Endothelial cell of umbilical vein (primary cell): ENCODE data around the gene CLEC2B. TPM values are rescaled to one million over a fixed set of nuclear protein-coding genes. Genes with fewer than 3 reads are reported as not detected.

Experiments used
- BruUV-seq: library from RNA; stranded (reverse); fragments of 400-500 nt; replicated peaks from 2 replicates; lab custom pipeline; 2021; lab: Mats Ljungman, UMichigan
- CTCF ChIA-PET: fragments of 300-600, 350-600 bp; sonication (Branson Sonifier 250); formaldehyde crosslinking; loops from one replicate; lab custom pipeline; 2021; ENCODE audit warnings: antibody characterized with exemption, inconsistent platforms; lab: Charles Lee
- POLR2A ChIA-PET: fragments of 300-600, 350-600 bp; sonication (Branson Sonifier 250); formaldehyde crosslinking; loops from one replicate; lab custom pipeline; 2021; ENCODE audit warnings: antibody characterized with exemption, inconsistent platforms; lab: Charles Lee
- DNase-seq: peaks from one replicate; pipeline ENCODE4 v3.0.0-alpha.2; 2011; ENCODE audit warnings: low read depth, low spot score
- FAIRE-seq: peaks from 2 replicates; lab custom pipeline; 2011; peaks lifted over from hg19 to GRCh38; lab: Jason Lieb, UNC
- H2AFZ ChIP-seq: 2 replicates; pipeline ENCODE4 v1.6.0; 2012; ENCODE audit warnings: low read depth, low read length, control low read depth, inconsistent platforms
- H3K27ac ChIP-seq: 2 replicates; pipeline ENCODE4 v1.5.1; 2011; ENCODE audit warnings: low read depth, mild to moderate bottlenecking, control low read depth, low read length, moderate library complexity; ENCODE audit not compliant: insufficient read depth
- H3K27me3 ChIP-seq, 2 experiments: 2 replicates each; pipeline versions ENCODE4 v1.6.0 to v1.6.1; 2011; ENCODE audit warnings: low read length in 2 of 2, mixed read lengths in 1 of 2; ENCODE audit not compliant: control insufficient read depth in 2 of 2, insufficient read depth in 2 of 2
- H3K36me3 ChIP-seq, 2 experiments: 2 replicates in 1 of 2; 3 replicates in 1 of 2; pipeline ENCODE4 v1.5.1; 2011; ENCODE audit warnings: low read length in 2 of 2, mild to moderate bottlenecking in 1 of 2, moderate library complexity in 1 of 2; ENCODE audit not compliant: control insufficient read depth in 2 of 2, insufficient read depth in 2 of 2; ENCODE audit errors: extremely low read depth in 1 of 2
- H3K4me1 ChIP-seq: 3 replicates; pipeline ENCODE4 v1.5.1; 2011; ENCODE audit warnings: mild to moderate bottlenecking, low read length; ENCODE audit not compliant: control insufficient read depth, insufficient read depth; ENCODE audit errors: extremely low read depth
- H3K4me2 ChIP-seq: 2 replicates; pipeline ENCODE4 v1.6.1; 2011; ENCODE audit warnings: low read length, control low read depth, mixed read lengths; ENCODE audit not compliant: insufficient read depth
- H3K4me3 ChIP-seq, 3 experiments: fragments of 200-600 bp in 1 of 3; sonication (generic), shearing (Covaris generic) in 1 of 3; replicated peaks in 1 of 3; 2 replicates each; pipeline ENCODE4 v1.5.1; 2011 to 2016; ENCODE audit warnings: control low read depth in 3 of 3, low read length in 3 of 3, mild to moderate bottlenecking in 2 of 3, inconsistent platforms in 1 of 3, low read depth in 1 of 3, moderate library complexity in 1 of 3; ENCODE audit not compliant: insufficient read depth in 1 of 3
- H3K79me2 ChIP-seq: 2 replicates; pipeline ENCODE4 v1.6.0; 2012; ENCODE audit warnings: low read length, inconsistent platforms; ENCODE audit not compliant: control insufficient read depth, insufficient read depth
- H3K9ac ChIP-seq: replicated peaks from 2 replicates; pipeline ENCODE3; 2011; ENCODE audit warnings: low read length, control low read depth; ENCODE audit not compliant: insufficient read depth; ENCODE audit errors: extremely low read depth
- H3K9me1 ChIP-seq: replicated peaks from 3 replicates; pipeline ENCODE4 v1.6.0; 2011; ENCODE audit warnings: mild to moderate bottlenecking, low read length; ENCODE audit not compliant: control insufficient read depth, insufficient read depth; ENCODE audit errors: extremely low read depth
- H3K9me3 ChIP-seq: replicated peaks from 2 replicates; pipeline ENCODE4 v1.5.1; 2012; ENCODE audit warnings: low read length, inconsistent platforms; ENCODE audit not compliant: control insufficient read depth, insufficient read depth
- H4K20me1 ChIP-seq: replicated peaks from 2 replicates; pipeline ENCODE3; 2011; ENCODE audit warnings: mild to moderate bottlenecking, low read length; ENCODE audit not compliant: control insufficient read depth, insufficient read depth; ENCODE audit errors: extremely low read depth
- CTCF ChIP-seq, 2 donors: IDR thresholded peaks; 1 replicate in 1 of 2; 2 replicates in 1 of 2; pipeline ENCODE4 v1.5.1; 2011; ENCODE audit warnings: low read length in 2 of 2, mild to moderate bottlenecking in 2 of 2, moderate library complexity in 2 of 2, control low read depth in 1 of 2, inconsistent platforms in 1 of 2, low read depth in 1 of 2; ENCODE audit not compliant: insufficient read depth in 1 of 2; ENCODE audit errors: extremely low read depth in 1 of 2
- EZH2 ChIP-seq: IDR thresholded peaks from 2 replicates; pipeline ENCODE4 v1.6.1; 2012; ENCODE audit warnings: borderline replicate concordance, low read depth, mild to moderate bottlenecking, moderate library complexity, low read length, inconsistent platforms; ENCODE audit not compliant: severe bottlenecking
- FOS ChIP-seq: IDR thresholded peaks from 2 replicates; pipeline ENCODE4 v1.6.1; 2011; ENCODE audit warnings: mild to moderate bottlenecking, low read length, moderate library complexity, borderline replicate concordance; ENCODE audit not compliant: insufficient read depth
- GATA2 ChIP-seq: IDR thresholded peaks from 2 replicates; pipeline ENCODE4 v1.7.0; 2011; ENCODE audit warnings: low read depth, mild to moderate bottlenecking, moderate library complexity, mixed read lengths, low read length; ENCODE audit not compliant: insufficient read length, insufficient read depth
- JUN ChIP-seq: IDR thresholded peaks from 2 replicates; pipeline ENCODE4 v1.6.1; 2011; ENCODE audit warnings: borderline replicate concordance, low read depth; ENCODE audit not compliant: insufficient read length, insufficient read depth
- MAX ChIP-seq: IDR thresholded peaks from 2 replicates; pipeline ENCODE4 v1.6.1; 2011; ENCODE audit not compliant: insufficient read depth, insufficient read length
- MYC ChIP-seq: IDR thresholded peaks from one replicate; pipeline ENCODE4 v1.6.1; 2011; ENCODE audit warnings: mild to moderate bottlenecking, low read depth, low read length
- POLR2A ChIP-seq: IDR thresholded peaks from 2 replicates; pipeline ENCODE4 v1.6.1; 2012; ENCODE audit warnings: low read depth, mild to moderate bottlenecking, control low read depth, low read length
- dilution Hi-C: fragments of 300-500 bp; cut with MboI; formaldehyde crosslinking; loops from one replicate; pipeline ENCODE4 v1.15.0; 2019; ENCODE audit warnings: low sequenced_read_pairs; ENCODE audit not compliant: extremely low pct_ligation_motif_present
- intact Hi-C: fragments of 100-400 bp; cut with micrococcal nuclease; formaldehyde crosslinking; loops from one replicate; pipeline ENCODE4 v1.10.0; 2022
- polyA plus RNA-seq, 4 experiments: library from polyadenylated mRNA; depleted of rRNA in 3 of 4; stranded (reverse) in 3 of 4; unstranded in 1 of 4; fragments of >200 nt; gene quantifications; 2 replicates each; pipeline versions ENCODE4 v1.2.1 to v1.2.3, GENCODE V29; 2011 to 2012; ENCODE audit warnings: missing spikeins in 1 of 4
- total RNA-seq: library from RNA; stranded (reverse); gene quantifications from 2 replicates; pipeline ENCODE4 v1.2.3, GENCODE V29; 2021

CLEC2B gene
- total and polyA plus RNA-seq, 2 donors (not counting 3 experiments of a cell fraction or from before 2014, with no cell fraction given) = 6.7 to 18.3 TPM

- H3K27me3 ChIP-seq = no peaks in the 10 kb centered on the region
- intact Hi-C loops = loop anchor here (1.0 to 5.0 kb wide), 4 partner anchors 58 to 163 kb away; no protein-coding TSS in a partner anchor
- H3K4me2 ChIP-seq = peak overlapping the region; percentile 99
- H3K79me2 ChIP-seq = peaks cover 31% of the 10 kb centered on the region
- H3K9me1 ChIP-seq = no peaks in the 10 kb centered on the region
- H3K4me1 ChIP-seq = peaks cover 31% of the 10 kb centered on the region
- H2AFZ ChIP-seq = no peak overlapping the region
- ChIA-PET POLR2A (no interaction called here), CTCF (interaction anchor here (0.7 to 4.4 kb wide), 4 partner anchors 55 to 126 kb away, joined by 3 to 21 read pairs (median 5); no protein-coding TSS in a partner anchor)
- no peaks in the 10 kb centered on the region for H3K9me3 ChIP-seq
- no peak for FAIRE-seq
- peak overlapping the region; percentile 96 for H3K27ac ChIP-seq
- dilution Hi-C loops = no loop called here
- H4K20me1 ChIP-seq = no peaks in the 10 kb centered on the region
- no peaks in the 10 kb centered on the region for H3K36me3 ChIP-seq
- H3K4me3 ChIP-seq = peak overlapping the region; percentile 28 to 93 (median 73)
- no peak for DNase-seq
- BruUV-seq = no TSS peak
- peak overlapping the region; percentile 94 for H3K9ac ChIP-seq
- no peak for TF ChIP-seq JUN
- no peak for TF ChIP-seq POLR2A
- no peak for TF ChIP-seq MAX
- no peak for TF ChIP-seq EZH2
- TF ChIP-seq FOS = no peak
- no peak for TF ChIP-seq CTCF (IDR thresholded peaks at IDR 0.05; ENCODE audit: extremely low read depth in 1 of 2, insufficient read depth in 1 of 2, low read depth in 1 of 2, low read length in 2 of 2)
- TF ChIP-seq GATA2 = no peak
- no peak for TF ChIP-seq MYC
Observed at GRCh38 chr12:9868951-9869306, 225 bp downstream of the CLEC2B start.
